ENCODE results near the gene VMP1.

VMP1 gene

DNA sequence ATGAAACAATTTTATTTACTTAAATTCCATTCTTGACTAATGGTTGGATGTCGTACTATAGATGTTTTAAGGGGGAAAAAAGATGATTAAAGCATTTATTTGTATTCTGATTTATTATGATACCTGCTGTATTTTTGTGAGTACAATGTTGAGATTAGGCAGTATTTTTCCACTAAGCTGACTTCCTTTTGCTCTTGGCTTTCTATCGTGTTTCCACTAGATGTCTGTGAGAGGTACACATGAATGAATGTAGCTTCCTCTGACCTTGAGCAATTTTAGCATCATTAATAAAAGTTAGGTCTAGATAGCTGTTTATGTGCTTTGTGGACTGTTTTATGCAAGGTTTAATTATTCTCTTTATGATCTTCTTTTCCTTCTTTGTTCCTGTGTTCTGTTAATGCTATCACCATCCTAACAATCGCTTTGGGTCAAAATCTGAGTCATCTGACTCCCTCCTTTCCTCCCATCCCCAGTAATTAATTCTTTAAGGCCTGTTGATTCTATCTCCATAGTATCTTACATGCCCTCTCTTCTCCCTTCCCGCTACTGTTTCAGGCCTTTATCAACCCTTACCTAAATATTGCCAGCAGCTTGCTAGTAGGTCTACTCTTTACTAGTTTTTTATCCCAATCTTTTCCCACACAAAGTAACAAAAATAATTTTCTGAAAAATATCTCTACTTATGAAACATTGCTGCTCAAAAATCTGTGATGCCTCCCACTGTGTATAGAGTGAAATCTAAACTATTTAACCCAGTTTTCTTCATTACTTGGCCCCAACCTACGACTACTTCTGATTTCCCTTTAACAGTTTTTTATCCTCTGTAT, 76.0 kb downstream of the VMP1 start:
- TF ChIP-seq, protein P1, sequence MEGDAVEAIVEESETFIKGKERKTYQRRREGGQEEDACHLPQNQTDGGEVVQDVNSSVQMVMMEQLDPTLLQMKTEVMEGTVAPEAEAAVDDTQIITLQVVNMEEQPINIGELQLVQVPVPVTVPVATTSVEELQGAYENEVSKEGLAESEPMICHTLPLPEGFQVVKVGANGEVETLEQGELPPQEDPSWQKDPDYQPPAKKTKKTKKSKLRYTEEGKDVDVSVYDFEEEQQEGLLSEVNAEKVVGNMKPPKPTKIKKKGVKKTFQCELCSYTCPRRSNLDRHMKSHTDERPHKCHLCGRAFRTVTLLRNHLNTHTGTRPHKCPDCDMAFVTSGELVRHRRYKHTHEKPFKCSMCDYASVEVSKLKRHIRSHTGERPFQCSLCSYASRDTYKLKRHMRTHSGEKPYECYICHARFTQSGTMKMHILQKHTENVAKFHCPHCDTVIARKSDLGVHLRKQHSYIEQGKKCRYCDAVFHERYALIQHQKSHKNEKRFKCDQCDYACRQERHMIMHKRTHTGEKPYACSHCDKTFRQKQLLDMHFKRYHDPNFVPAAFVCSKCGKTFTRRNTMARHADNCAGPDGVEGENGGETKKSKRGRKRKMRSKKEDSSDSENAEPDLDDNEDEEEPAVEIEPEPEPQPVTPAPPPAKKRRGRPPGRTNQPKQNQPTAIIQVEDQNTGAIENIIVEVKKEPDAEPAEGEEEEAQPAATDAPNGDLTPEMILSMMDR (IDR thresholded peaks at IDR 0.05): no peak

DNA sequence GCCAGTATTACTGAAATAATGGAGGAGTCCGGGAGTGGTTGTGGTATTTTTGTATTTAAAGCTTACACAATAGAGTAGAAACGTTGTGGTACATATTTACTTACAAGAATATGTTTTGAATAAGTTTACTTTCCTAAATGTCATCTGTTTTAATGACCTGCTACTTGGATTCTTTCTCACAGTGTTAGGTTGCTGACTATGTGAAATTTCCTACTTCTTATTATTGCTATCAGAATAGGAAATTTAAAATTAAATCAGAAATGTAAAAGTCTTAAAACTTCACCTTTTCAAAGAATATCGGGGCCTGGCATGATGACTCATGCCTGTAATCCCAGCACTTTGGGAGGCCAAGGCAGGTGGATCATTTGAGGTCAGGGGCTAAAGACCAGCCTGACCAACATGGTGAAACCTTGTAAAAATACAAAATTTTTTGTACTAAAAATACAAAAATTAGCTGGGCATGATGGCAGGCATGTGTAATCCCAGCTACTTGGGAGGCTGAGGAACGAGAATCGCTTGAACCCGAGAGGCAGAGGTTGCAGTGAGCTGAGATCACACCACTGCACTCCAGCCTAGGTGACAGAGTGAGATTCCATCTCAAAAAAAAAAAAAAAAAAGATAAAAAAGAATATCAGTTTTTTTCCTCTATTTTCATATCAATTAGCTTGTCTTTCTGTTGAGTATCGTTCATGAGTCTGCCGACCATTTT, 77.8 kb downstream of the VMP1 start:
- TF ChIP-seq, protein P1 (IDR thresholded peaks at IDR 0.05): no peak

DNA sequence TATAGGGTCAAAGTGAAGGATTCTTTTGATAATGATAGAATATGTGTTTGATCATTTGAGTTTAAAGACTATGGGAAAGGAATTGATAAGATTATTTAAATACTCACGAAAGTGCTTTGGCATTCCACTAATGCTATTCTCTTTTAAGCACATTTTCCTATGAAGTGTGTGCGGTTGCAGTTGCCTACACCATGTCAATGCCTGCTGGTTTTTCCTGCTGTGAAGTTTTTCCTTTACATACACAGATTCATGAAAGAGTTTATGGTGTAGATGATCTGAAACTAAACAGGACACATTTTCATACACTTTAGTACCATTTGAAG, 78.7 kb downstream of the VMP1 start:
- TF ChIP-seq, protein P1 (IDR thresholded peaks at IDR 0.05): no peak

DNA sequence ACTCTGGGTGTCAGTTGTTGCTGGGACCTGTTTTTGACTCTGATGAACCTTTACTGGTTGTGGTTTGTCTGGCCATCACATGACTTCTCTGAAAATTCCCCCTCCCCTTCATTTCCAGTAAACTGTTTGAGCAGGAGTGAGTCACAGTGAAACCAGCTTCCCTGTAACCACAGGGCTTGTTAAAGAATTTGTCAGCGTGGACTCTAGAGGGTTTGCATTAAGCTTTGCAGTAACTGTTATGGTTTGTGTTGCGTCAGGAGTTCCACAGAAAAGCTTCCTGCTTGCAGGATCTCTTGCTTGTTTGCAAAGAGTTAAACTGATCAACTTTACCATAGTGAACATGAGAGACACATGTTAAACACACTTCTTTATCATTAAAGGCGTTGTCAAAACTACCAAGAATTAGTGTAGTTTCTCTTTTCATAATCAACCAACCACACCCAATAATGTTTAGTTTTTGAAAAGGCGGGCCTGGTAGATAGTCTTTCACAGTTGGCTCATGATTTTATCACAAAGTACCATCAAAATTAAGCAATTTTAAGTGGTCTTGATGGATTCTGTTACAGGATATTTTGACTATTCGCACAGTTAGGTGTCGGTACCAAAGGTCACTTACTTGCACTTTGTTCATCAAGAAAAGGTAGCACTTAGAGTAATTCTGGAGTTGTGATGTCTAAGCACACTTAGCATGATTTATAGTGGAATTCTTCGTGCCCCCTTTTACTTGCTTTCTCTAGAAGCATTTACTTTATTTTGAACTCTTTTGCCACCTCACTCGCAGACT, 79.3 kb downstream of the VMP1 start:
- TF ChIP-seq, protein P1 (IDR thresholded peaks at IDR 0.05): no peak

- TF ChIP-seq, protein P1 (IDR thresholded peaks at IDR 0.05): no peak
Measured at GRCh38 chr17:59790910-59791309, 83.5 kb downstream of the VMP1 start.

DNA sequence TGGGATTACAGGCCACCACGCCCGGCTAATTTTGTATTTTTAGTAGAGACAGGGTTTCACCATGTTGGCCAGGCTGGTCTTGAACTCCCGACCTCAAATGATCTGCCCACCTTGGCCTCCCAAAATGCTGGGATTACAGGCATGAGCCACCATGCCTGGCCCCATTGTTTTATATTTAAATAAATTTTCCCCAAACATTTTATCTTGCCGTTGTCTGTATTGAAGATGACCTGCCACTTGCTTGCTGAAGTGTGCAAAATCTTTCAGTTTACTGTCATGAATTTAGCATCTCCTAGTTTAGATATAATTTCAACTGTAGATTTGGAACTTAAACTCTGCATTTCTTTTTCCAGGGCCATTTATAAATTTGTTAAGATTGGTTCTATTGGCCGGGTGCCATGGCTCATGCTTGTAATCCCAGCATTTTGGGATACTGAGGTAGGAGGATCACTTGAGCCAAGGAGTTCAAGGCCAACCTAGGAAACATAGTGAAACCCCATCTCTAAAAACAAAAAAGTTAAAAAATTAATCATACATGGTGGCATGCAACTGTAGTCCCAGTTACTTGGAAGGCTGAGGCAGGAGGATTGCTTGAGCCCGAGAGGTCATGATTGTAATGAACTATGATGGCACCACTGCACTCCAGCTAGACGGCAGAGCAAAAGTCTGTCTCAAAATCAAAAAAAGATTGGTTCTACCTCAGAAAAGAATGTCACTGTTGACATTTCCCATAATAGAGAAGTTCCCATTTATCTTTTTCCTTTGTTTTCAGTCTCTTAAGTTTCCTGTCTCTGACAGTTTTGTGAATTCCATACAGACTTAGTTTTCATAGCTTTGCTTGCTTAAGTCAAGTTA, 84.4 kb downstream of the VMP1 start:
- TF ChIP-seq, protein P1 (IDR thresholded peaks at IDR 0.05): no peak

DNA sequence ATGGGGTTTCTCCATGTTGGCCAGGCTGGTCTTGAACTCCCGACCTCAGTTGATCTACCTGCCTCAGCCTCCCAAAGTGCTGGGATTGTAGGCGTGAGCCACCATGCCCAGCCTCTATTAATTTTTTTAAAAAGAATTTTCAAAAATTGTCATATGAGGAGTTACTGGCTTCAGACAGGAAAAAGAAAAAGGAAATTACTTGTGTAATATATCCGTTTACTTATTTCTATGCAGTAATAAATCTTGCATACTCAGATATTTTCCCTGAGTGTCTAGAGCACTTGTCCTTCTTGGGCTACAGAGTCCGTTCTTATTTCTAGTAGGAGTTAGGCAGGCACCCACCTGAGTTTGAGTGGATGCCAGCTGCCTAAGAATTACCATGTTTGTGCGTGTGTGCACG, 85.8 kb downstream of the VMP1 start:
- TF ChIP-seq, protein P1 (IDR thresholded peaks at IDR 0.05): no peak

Measured in LNCAP (cell line).